HG03108 (cell line): ENCODE data around the gene WDFY1.
A peak's percentile ranks its signal among the peaks of the same experiment; 100 is the strongest.
"Not testable (repeated sequence)": the region's sequence is repeated elsewhere in the genome, so short reads cannot be mapped to it uniquely, and the experiment has no call there.

Experiments
- ATAC-seq: cut with Tn5 transposase; IDR thresholded peaks from one replicate; pipeline ENCODE4 v1.9.1; 2021; ENCODE audit warnings: moderate library complexity; ENCODE audit not compliant: unreplicated experiment

WDFY1 gene

DNA sequence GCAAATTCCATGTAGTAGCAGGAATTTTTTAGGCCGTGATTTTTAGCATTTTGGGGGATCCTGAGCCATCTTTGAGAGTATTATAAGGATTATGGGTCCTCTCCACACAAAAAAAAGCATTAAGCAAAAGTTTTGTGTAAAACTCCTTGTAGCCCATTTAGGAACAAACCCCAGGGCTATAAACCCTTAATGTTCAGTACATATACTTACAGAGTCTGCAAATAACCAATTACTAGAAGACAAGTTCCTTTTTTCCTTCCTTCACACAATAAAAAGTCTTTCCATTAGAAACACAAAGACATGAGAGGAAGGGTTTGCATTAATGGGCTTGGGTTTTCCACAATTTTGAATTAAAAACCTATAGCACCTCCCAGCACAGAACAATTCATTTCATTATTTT lies 44.6 kb downstream of the WDFY1 start:
- ATAC-seq: no peak

DNA sequence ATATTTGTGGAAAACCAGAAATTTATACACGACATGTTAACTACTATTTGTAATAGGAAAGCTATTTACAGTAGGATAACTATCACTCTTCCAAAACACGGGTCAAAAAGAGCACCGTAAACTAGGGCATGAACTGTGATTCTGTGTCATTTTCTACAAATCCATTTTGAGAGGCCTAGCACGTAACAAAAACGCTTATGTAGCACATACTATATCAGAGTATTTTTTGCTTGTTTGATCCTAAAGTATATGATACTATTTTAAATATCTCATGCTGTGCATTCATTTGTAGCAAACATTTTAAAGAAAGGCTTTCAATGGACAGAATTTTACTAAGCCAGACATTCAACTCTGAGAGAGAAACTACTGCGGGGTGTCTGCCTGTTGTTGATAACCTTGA lies 45.1 kb downstream of the WDFY1 start:
- ATAC-seq: no peak

DNA sequence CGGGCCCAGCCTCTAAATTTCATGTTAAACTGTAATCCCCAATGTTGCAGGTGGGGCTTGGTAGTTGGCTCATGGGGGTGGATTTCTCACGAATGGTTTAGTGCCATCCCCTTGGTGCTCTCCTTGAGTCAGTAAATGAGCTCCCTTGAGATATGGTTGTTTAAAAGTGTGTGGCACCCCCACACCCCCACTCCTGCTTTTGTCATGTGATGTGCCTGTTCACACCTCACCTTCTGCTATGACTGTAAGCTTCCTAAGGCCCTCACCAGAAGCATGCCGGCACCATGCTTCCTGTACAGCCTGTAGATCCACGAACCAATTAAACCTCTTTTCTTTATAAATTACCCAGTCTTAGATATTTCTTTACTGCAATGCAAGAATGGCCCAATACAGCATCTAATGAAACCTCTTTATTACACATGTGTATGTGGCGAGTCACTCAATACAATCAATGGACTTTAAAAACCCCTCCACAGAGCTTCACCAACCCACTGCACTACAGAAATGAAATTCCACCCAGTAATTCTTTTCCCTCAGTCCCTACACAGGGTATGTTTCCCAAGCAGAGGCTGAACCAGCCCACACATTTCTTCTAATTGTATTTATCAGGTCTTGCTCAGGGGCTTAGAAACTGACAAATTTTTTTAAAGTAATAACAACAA lies 47.3 kb downstream of the WDFY1 start:
- ATAC-seq: no peak

DNA sequence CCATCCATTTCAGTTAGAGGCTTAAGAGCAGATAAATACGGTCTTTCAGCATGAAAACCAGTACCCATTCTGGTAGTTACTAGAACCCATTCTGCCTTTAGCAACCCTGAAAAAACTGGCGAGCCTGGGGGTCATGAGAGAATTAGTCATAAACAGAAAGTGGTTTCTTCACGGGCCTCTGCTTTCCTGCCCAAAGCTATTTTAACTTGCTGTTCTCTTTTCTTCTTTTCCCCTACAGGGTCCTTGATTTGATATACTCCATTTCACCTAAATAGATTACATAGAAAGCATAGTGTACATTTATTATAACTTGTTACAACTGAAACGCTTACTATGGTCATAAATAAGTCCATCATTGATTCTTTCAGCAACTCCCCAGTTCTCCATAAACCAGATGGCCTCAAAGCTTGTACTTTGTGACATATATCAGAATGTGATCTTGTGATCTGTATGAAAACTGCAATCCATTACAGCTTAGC lies 48.3 kb downstream of the WDFY1 start:
- ATAC-seq: peak; percentile 62

DNA sequence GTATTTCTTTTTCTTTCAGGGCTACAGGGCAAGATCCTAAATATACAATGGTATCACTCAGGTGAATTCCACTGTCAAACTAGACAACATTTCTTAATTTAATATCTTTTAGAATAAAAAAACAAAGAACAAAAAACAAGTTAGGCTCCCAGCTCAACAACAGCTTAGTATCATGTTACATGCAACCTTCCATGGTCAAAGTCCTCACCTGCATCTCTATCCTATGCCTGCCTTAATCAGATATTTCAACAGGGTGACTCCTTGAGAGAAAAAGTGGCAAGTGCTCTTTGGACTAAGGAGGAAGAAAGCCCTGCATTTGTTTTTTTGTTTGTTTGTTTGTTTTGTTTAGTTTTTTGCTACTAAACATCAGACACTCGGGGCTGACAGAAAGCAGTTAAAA lies 50.2 kb downstream of the WDFY1 start:
- ATAC-seq: no peak

DNA sequence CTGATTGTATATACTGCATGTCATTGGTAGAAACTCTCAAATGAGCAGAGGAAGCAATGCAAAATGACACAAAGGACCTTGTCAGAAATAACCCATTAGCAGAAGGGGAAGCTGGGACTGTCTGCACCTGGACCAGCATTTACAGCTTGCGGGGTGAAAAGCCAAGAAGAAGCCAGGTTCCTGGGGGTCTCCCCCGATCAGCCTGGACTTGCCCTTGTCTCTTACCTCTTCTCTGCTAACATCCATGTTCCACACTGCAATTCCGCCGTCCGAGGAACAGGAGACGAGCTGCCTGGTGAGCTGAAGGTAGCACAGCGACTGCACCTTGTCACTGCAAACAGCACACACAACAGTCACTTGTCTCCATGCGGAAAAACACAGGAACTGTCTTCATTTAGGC lies 51.1 kb downstream of the WDFY1 start:
- no peak for ATAC-seq

DNA sequence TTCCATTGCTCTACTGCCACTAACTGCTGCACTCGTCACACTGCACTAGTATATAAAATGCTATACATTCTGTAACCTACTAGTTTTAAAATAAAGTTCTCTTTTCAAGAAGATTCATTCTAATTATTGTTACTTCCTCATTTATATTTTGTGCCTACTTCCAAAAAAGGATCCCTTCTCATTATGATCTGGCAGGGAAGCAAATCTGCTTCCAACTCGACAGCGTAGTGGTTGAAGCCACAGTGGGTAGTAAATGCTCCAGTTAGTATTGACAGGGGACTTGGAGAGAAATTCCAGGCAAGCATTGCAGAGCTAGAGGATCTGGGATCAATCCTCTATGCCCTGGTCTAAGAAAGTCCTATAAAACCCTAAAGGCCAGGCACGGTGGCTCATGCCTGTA lies 54.4 kb downstream of the WDFY1 start:
- no peak for ATAC-seq

DNA sequence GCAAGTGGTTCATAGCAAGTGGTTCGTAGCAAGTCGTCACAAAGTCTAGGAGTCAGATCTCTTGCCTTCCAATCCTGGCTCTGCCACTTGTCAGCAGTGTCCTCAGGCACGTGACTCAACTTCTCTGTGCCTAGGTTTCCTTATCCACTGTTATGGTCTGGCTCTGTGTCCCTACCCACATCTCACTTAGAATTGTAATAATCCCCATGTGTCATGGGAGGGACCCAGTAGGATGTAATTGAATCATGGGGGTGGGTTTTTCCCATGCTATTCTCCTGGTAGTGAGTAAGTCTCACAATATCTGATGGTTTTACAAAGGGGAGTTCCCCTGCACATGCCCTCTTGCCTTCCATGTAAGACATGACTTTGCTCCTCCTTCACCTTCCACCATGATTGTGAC lies 55.9 kb downstream of the WDFY1 start:
- ATAC-seq: no peak

DNA sequence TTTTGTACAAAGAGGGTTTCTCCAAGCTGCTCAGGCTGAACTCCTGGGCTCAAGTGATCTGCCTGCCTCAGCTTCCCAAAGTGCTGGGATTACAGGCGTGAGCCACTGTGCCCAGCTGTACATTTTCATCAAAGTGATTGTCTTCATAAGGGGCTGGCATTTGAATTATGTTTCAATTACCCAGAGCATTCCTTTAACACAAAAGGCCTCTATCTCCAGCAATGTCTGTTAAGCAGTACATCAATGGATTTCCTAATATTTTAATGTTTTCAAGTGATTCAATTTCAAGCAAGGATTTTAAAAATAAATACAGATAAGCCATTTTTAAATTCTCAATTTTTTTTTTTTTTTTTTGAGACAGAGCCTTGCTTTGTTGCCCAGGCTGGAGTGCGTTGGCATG lies 56.9 kb downstream of the WDFY1 start:
- ATAC-seq: no peak

DNA sequence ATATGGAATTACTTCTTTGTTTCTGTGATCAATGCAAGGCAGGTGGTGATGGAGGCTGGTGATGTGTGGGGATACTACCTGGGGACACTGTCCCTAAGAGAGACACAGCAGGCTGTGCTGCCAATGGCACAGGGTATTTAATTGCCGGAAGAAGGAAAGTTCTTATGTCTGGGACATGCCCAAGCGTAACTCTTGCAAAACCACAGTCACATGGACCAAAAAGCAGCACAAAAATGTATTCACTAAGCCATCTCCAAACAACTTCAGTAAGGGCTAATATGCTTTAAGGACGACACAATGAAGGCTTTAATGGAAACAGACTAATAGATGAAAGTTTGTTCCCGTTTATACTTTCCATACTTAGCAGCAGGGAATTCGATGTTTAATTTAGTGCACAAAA lies 58.0 kb downstream of the WDFY1 start:
- no peak for ATAC-seq

DNA sequence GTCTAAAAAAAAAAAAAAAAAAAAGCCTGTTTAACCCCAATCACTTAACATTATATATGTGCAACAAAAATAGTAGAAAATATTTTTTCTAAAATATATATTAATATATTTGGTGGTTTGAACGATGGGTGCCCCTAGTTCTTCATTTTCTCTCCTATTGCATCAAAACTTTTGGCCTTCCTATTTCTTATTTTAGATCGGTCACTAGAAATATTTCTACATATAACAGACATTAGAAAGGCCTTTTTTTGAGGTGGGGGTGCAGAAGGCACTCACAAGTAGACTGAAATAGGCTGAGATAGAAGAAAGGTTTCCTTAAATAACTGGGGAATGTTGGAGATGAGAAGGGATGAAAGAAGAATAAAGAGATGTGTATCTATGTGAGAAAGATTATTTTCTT lies 58.4 kb downstream of the WDFY1 start:
- no peak for ATAC-seq

DNA sequence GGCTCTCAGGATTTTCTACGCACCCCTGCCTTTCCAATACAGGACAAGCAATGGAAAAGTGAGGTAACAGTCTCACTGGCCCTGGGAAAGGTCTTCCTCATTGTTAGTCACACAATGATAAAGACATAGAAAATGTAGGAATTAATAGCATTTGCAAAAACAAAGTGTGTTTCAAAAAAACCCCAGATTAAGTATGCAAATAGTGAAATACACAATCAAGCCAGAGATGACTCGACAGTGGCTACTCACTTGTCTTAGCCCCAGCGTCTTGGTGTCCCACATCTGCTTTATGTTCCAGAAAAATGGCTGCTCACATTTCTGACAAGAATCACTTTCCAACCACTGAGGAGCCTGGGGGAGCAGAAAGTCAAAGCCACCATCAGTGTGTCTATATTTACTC lies 60.7 kb downstream of the WDFY1 start:
- ATAC-seq: peak; percentile 85

DNA sequence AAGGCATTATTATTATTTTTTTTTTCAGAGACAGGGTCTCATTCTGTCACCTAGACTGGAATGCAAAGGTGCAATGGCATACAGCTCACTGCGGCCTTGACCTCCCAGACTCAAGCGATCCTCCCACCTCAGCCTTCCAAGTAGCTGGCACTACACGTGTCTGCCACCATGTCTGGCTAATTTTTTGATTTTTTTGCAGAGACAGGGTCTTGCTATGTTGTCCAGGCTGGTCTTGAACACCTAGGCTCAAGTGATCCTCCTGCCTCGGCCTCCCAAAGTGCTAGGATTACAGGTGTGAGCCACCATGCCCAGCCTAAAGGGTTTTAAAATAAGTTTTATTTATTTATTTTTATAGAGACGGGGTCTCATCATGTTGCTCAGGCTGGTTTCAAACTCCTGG lies 62.4 kb downstream of the WDFY1 start:
- no peak for ATAC-seq

DNA sequence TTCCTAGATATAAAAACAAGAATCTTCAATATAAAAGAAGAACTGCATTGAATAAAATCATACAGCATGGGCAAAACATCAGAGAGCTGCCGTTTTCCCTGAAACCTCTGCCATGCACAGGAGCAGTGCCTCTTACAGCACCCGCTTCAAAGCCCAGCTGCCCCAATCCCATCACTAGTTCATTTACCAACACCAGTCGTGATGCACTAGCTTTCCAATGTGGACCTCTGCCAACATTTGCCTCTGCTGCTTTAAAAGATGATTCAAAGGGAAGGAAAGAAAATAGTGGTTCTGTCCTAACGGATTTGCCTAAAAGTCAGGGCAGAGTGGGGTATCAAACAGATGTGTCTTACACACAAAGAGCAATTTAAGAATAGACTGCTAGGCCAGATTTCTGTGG lies 64.3 kb downstream of the WDFY1 start:
- ATAC-seq: no peak

DNA sequence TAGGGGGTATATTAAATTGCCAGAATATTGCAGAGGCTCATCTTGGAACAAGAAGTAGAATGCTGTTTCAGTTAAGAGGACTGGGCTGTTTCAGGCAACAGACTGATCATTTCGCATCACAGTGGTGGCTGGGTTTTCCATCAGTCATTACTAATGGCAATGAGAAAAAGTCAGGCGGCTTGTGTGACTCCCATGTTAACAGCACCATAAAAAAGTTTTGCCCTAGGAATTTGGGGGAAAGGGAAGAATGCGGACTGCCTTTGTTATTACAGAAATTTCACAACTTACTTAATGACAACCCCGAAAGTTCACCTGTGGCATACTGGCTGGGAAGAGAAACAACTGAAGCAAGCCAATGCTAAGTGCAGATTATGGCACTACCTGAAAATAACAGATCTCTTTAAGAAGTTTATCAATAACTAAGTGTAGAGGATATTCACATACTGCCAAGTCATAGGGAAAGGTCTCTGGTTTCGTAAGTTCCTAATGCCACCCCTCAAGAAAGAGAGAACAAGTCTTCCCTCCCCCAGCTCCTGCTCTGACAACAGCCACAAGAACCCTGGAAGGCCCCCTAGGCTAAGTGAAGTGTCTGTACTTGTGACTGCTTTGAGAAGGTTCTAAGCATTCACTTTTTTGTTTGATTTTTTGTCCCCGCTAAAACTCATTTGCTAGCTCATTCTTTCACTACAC lies 67.3 kb downstream of the WDFY1 start:
- ATAC-seq: peak; percentile 60

DNA sequence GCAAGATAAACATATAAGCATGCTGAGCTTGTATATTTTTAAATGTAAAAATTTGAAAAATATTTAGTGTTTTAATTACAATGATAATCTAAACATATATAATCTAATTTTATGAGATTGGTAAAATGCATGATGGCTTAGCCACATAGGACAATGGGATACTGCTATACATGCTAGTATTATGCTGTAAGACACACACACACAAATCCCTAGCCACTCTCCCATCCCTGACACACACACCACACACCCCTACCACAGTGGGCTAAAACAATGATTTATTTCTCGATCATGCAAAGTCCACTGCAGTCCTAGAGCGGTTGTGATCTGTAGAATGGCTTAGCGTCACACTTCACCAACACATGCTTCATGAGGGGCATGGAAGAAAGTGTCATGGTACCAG lies 71.5 kb downstream of the WDFY1 start:
- no peak for ATAC-seq

DNA sequence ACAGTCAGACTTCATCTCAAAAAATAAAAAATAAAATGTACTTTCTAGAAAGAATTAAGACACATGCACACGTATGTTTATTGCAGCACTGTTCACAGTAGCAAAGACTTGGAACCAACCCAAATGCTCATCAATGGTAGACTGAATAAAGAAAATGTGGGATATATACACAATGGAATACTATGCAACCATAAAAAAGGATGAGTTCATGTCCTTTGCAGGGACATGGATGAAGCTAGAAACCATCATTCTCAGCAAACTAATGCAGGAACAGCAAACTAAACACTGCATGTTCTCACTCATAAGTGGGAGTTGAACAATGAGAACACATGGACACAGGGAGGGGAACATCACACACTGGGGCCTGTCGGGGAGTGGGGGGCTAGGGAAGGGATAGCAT lies 72.4 kb downstream of the WDFY1 start:
- not testable (repeated sequence) for ATAC-seq

DNA sequence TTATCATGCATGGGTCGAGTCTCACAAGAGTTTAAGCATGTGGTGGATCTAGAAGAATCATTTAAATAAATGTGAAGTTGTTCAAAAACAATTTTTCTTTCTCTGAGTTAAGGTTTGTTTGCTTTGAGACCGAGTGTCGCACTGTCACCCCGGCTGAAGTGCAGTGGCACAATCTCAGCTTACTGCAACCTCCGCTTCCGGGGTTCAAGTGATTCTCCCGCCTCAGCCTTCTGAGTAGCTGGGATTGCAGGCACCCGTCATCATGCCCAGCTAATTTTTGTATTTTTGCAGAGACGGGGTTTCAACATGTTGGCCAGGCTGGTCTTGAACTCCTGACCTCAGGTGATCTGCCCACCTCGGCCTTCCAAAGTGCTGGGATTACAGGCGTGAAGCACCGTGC lies 73.5 kb downstream of the WDFY1 start:
- ATAC-seq: not testable (repeated sequence)

DNA sequence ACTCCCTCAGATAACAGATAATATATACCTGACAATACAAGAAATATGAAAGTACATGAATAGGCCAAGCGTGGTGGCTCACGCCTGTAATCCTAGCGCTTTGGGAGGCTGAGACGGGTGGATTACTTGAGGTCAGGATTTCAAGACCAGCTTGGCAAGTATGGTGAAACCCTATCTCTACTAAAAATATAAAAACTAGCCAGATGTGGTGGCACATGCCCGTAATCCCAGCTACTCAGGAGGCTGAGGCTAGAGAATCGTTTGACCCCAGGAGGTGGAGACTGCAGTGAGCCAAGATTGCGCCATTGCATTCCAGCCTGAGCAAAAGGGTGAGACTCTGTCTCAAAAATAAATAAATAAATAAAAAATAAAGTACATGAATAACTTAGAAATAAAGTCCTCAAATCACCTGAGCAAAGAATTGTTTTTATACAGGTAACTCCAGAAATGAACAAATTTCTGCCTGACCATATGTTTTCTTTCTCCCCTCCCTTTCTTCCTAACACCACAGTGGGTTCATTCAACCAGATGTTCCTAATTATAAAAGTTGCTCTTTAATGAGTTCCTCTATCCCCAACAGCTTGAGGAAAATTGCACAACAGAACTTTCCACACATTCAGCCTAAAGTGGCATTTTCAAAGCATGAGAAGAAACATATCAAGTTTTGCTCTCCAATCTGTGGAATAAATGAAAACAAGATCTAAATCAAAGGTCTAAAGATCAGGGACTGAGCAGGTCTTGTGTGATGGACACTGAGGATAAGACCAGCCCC lies 74.1 kb downstream of the WDFY1 start:
- ATAC-seq: no peak

DNA sequence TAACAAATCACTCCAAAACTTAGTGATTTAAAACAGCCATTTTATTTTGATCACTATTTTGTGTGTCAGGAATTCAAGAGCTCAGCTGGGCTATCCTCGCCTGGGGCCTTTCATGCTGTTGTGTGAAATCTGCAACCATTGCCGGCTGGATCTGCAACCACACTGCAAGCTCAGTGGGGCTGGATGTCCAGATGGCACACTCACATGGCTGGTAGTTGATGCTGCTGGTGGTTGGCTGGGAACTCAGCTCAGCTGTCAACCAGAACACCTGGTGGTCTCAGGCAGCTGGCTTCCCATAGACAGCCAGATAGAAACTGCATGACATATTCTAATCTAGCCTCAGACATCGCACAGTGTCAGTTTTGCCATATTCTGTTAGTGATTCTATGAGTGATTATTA lies 77.1 kb downstream of the WDFY1 start:
- peak; percentile 52 for ATAC-seq

DNA sequence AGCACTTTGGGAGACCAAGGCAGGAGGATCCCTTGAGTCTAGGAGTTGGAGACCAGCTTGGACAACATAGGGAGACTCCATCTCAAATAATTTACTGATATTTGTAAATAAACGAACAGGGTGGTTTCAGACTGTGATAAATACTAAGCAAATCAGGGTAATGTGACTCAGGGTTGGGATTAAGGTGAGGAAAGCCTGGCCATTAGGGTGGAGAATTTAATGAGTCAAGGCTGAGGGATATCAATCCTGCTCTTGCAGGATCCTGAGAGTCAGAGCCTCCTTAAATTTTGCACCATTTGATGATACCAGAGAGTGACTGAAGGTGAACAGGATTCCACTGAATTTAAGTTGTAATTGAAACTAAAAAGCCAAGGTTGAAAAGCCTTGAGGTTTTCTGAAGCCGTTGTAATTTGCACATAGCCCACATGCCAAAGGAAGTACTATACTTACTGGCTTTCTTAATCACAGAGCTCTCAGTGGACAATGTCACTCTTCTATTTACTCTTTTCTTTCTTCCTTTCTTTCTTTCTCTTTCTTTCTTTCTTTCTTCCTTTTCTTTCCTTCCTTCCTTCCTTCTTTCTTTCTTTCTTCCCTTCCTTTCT lies 79.1 kb downstream of the WDFY1 start:
- peak; percentile 51 for ATAC-seq

DNA sequence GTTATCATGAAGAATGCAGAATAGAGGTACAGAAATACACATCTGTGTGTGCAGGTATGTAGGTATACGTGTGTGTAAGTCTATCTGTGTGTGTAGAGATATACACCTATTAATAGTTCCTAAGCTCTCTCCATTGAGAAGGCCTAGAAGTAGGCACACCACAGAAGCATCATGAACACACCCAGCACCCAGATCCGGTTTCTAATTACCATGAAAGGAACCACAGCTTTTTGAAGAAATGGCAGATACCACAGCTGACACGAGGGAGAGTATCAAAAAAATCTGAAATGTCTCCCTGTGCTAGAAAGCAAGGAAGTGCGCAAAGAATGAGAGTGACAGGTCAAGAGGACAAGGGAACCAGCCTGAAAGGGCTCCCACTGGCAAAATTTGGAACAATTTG lies 80.0 kb downstream of the WDFY1 start:
- ATAC-seq: no peak
